GM12878 (cell line): Measurements from ENCODE around the gene LRP5. TPM values are rescaled to one million over a fixed set of nuclear protein-coding genes. Genes with fewer than 3 reads are reported as not detected.

ENCODE experiments used
- ATAC-seq: fragments of 200-7000 bp; cut with Tn5 transposase; 3 replicates; pipeline ENCODE4 v1.9.1; 2020; ENCODE audit warnings: mild to moderate bottlenecking, moderate library complexity
- BruUV-seq: library from RNA; stranded (reverse); fragments of 400-500 nt; replicated peaks from 2 replicates; lab custom pipeline; 2021; lab: Mats Ljungman, UMichigan
- CTCF ChIA-PET: fragments of 300-600 bp; sonication (Branson Sonifier 250); formaldehyde crosslinking; extraction: SDS; loops from one replicate; lab custom pipeline; 2021; ENCODE audit warnings: inconsistent platforms; lab: Yijun Ruan, JAX
- POLR2A ChIA-PET: fragments of 350-600 bp; formaldehyde crosslinking; extraction: SDS; loops from one replicate; lab custom pipeline; 2021; ENCODE audit warnings: inconsistent platforms; lab: Charles Lee
- RAD21 ChIA-PET: fragments of 300-600 bp; sonication (Branson Sonifier 250); formaldehyde crosslinking; loops from one replicate; lab custom pipeline; 2023; ENCODE audit warnings: antibody characterized with exemption; ENCODE audit not compliant: unreplicated experiment; lab: Charles Lee
- SMC1A ChIA-PET: fragments of 300-600 bp; sonication (Branson Sonifier 250); formaldehyde crosslinking; loops from one replicate; lab custom pipeline; 2023; ENCODE audit not compliant: unreplicated experiment, uncharacterized antibody; lab: Charles Lee
- DNase-seq: peaks from one replicate; pipeline ENCODE4 v3.0.0-alpha.2; 2011; ENCODE audit warnings: low read depth, low spot score
- FAIRE-seq: peaks from 3 replicates; lab custom pipeline; 2011; peaks lifted over from hg19 to GRCh38; lab: Jason Lieb, UNC
- H2AFZ ChIP-seq: 2 replicates; pipeline ENCODE4 v1.6.0; 2011; ENCODE audit warnings: low read depth, low read length, control low read depth; ENCODE audit not compliant: control insufficient read depth
- H3K27ac ChIP-seq: 2 replicates; pipeline ENCODE4 v1.5.1; 2011; ENCODE audit warnings: control low read depth; ENCODE audit not compliant: control insufficient read depth, insufficient read depth
- H3K27me3 ChIP-seq, 2 experiments: replicated peaks in 1 of 2; 2 replicates each; pipeline versions ENCODE4 v1.6.0 to v1.6.1; 2011; ENCODE audit warnings: low read length in 1 of 2; ENCODE audit not compliant: control insufficient read depth in 2 of 2, insufficient read depth in 2 of 2
- H3K36me3 ChIP-seq, 2 experiments: 2 replicates each; pipeline ENCODE4 v1.5.1; 2011; ENCODE audit warnings: low read length in 1 of 2; ENCODE audit not compliant: control insufficient read depth in 2 of 2, insufficient read depth in 2 of 2
- H3K4me1 ChIP-seq: 2 replicates; pipeline ENCODE4 v1.6.1; 2011; ENCODE audit warnings: mild to moderate bottlenecking, low read length, moderate library complexity, mixed read lengths; ENCODE audit not compliant: control insufficient read depth, insufficient read depth
- H3K4me2 ChIP-seq: 2 replicates; pipeline ENCODE4 v1.6.0; 2011; ENCODE audit warnings: control low read depth; ENCODE audit not compliant: control insufficient read depth, insufficient read depth
- H3K4me3 ChIP-seq: fragments of 200-600 bp; sonication (generic); 2 replicates; pipeline ENCODE4 v1.5.1; 2016
- H3K79me2 ChIP-seq: 2 replicates; pipeline ENCODE4 v1.6.0; 2011; ENCODE audit warnings: low read length; ENCODE audit not compliant: control insufficient read depth, insufficient read depth
- H3K9ac ChIP-seq: 2 replicates; pipeline ENCODE4 v1.8.0; 2011; ENCODE audit warnings: low read length, control low read depth, mixed read lengths; ENCODE audit not compliant: control insufficient read depth, insufficient read depth
- H3K9me3 ChIP-seq: replicated peaks from 3 replicates; pipeline ENCODE4 v1.5.1; 2011; ENCODE audit warnings: mild to moderate bottlenecking, low read length; ENCODE audit not compliant: control insufficient read depth, insufficient read depth
- H4K20me1 ChIP-seq: 2 replicates; pipeline ENCODE4 v1.6.0; 2011; ENCODE audit not compliant: control insufficient read depth, insufficient read depth
- FOXM1 ChIP-seq: IDR thresholded peaks from 2 replicates; pipeline ENCODE4 v1.6.1; 2012; ENCODE audit warnings: low read depth, mild to moderate bottlenecking, inconsistent platforms, low read length, moderate library complexity
- LARP7 ChIP-seq: fragments of 450-650 bp; IDR thresholded peaks from 2 replicates; pipeline ENCODE4 v1.6.1; 2017; ENCODE audit warnings: mild to moderate bottlenecking
- PRDM15 ChIP-seq: fragments of 450-650 bp; formaldehyde crosslinking; IDR thresholded peaks from 2 replicates; pipeline ENCODE4 v1.4.0; 2020; ENCODE audit warnings: mild to moderate bottlenecking, moderate library complexity
- SUZ12 ChIP-seq: fragments of 200-600 bp; sonication (generic); IDR thresholded peaks from one replicate; pipeline ENCODE4 v1.6.1; 2018; ENCODE audit warnings: antibody characterized with exemption, mild to moderate bottlenecking; ENCODE audit not compliant: unreplicated experiment
- TCF12 ChIP-seq: IDR thresholded peaks from 2 replicates; pipeline ENCODE4 v1.6.1; 2011; ENCODE audit warnings: low read depth, mild to moderate bottlenecking, low read length
- WGBS: methylation state at CpG from one replicate; pipeline ENCODE4 v1.1.6; 2016; ENCODE audit warnings: low lambda C conversion rate; ENCODE audit not compliant: insufficient replicate concordance, insufficient coverage; ENCODE audit errors: missing lambda C conversion rate; 5-methylcytosine and 5-hydroxymethylcytosine counted together
- in situ Hi-C: fragments of 300-500 bp; cut with MboI; formaldehyde crosslinking; loops from 9 replicates; pipeline ENCODE4 v1.14.3; 2018; ENCODE audit warnings: mixed read lengths
- intact Hi-C: fragments of 100-400 bp; cut with micrococcal nuclease; formaldehyde crosslinking; loops from one replicate; pipeline ENCODE4 v1.14.2; 2022; ENCODE audit not compliant: unreplicated experiment
- polyA plus RNA-seq, 11 experiments: library from polyadenylated mRNA; depleted of rRNA in 4 of 11; unstranded in 6 of 11; stranded (reverse) in 5 of 11; fragments of >200 nt; fragmentation: Nextera tagmentation in 4 of 11; fragmentation: Illumina TruSeq in 1 of 11; extraction: Ambion mirVana in 4 of 11; extraction: Trizol in 1 of 11; gene quantifications; 1 replicate in 1 of 11; 2 replicates in 10 of 11; pipeline versions ENCODE4 v1.2.1 to v1.2.3, GENCODE V29; 2011 to 2016; ENCODE audit warnings: inconsistent platforms in 2 of 11, missing spikeins in 2 of 11, low read depth in 1 of 11
- total RNA-seq, 4 experiments: library from RNA; depleted of rRNA in 3 of 4; stranded (reverse); fragments of >200 nt in 3 of 4; fragmentation: Illumina TruSeq in 1 of 4; extraction: Trizol in 1 of 4; gene quantifications; 2 replicates each; pipeline versions ENCODE4 v1.2.1 to v1.2.3, GENCODE V29; 2013 to 2021
- TF ChIP-seq, protein P1 (sequence below), 3 experiments: IDR thresholded peaks in 2 of 3; conservative IDR thresholded peaks in 1 of 3; 2 replicates each; pipeline ENCODE4 v1.5.1; 2011; ENCODE audit warnings: low read depth in 3 of 3, low read length in 3 of 3, mild to moderate bottlenecking in 3 of 3, control low read depth in 2 of 3, moderate library complexity in 2 of 3, inconsistent platforms in 1 of 3, mixed read lengths in 1 of 3; ENCODE audit not compliant: control insufficient read depth in 2 of 3, insufficient read depth in 1 of 3; ENCODE audit errors: extremely low read depth in 1 of 3
- TF ChIP-seq, protein P2 (sequence below): IDR thresholded peaks from 2 replicates; pipeline ENCODE4 v1.6.1; 2011; ENCODE audit warnings: borderline replicate concordance, low read depth, mild to moderate bottlenecking, moderate library complexity, low read length; ENCODE audit not compliant: insufficient read depth, poor library complexity, severe bottlenecking

Gene LRP5
- total and polyA plus RNA-seq, 10 of the 15 experiments (the other 5 are each of a cell fraction or from before 2014, with no cell fraction given), result 0.37 to 34.0 (median 6.6) TPM

GRCh38 chr11:68449951-68450350 is 137.6 kb downstream of the LRP5 start (continued):
- TF ChIP-seq, protein P1, sequence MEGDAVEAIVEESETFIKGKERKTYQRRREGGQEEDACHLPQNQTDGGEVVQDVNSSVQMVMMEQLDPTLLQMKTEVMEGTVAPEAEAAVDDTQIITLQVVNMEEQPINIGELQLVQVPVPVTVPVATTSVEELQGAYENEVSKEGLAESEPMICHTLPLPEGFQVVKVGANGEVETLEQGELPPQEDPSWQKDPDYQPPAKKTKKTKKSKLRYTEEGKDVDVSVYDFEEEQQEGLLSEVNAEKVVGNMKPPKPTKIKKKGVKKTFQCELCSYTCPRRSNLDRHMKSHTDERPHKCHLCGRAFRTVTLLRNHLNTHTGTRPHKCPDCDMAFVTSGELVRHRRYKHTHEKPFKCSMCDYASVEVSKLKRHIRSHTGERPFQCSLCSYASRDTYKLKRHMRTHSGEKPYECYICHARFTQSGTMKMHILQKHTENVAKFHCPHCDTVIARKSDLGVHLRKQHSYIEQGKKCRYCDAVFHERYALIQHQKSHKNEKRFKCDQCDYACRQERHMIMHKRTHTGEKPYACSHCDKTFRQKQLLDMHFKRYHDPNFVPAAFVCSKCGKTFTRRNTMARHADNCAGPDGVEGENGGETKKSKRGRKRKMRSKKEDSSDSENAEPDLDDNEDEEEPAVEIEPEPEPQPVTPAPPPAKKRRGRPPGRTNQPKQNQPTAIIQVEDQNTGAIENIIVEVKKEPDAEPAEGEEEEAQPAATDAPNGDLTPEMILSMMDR (IDR thresholded peaks at IDR 0.05 in 2 of 3, conservative IDR thresholded peaks at IDR 0.05 in 1 of 3; ENCODE audit: control insufficient read depth in 2 of 3, extremely low read depth in 1 of 3, insufficient read depth in 1 of 3, low read depth in 3 of 3, low read length in 3 of 3), result no peak
- TF ChIP-seq SUZ12 (no peak), TCF12 (no peak)
- TF ChIP-seq, all 136 proteins: peak for 0

- Histone ChIP-seq H3K4me1 (no peaks in the 10 kb centered on the region), H3K27me3 (no peaks in the 10 kb centered on the region), H3K9ac (no peak overlapping the region), H3K79me2 (no peaks in the 10 kb centered on the region), H3K4me2 (no peak overlapping the region), H3K4me3 (no peak overlapping the region), H3K36me3 (peaks cover 2 to 5% of the 10 kb centered on the region in 2 experiments; a peak in 2 of 4 replicates), H4K20me1 (no peaks in the 10 kb centered on the region), H3K27ac (no peak overlapping the region), H2AFZ (no peak overlapping the region), H3K9me3 (no peaks in the 10 kb centered on the region; the same call in 2 of the 3 replicates)
- ChIA-PET POLR2A (no interaction called here), CTCF (no interaction called here), SMC1A (interaction anchor here (1.6 kb wide), 1 partner anchor 199 kb away, joined by 3 read pairs; no protein-coding TSS in a partner anchor), RAD21 (no interaction called here)
- 76% methylated on average over 8 of the region's 8 CpGs for WGBS
- in situ Hi-C loops, result no loop called here
- TF ChIP-seq, protein P2, sequence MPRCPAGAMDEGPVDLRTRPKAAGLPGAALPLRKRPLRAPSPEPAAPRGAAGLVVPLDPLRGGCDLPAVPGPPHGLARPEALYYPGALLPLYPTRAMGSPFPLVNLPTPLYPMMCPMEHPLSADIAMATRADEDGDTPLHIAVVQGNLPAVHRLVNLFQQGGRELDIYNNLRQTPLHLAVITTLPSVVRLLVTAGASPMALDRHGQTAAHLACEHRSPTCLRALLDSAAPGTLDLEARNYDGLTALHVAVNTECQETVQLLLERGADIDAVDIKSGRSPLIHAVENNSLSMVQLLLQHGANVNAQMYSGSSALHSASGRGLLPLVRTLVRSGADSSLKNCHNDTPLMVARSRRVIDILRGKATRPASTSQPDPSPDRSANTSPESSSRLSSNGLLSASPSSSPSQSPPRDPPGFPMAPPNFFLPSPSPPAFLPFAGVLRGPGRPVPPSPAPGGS, result no peak
- no peak for TF ChIP-seq LARP7
- no peak for TF ChIP-seq PRDM15 (CRISPR knock-in tag)
- no peak for TF ChIP-seq FOXM1
- ATAC-seq (no peak), FAIRE-seq (no peak), DNase-seq (no peak)
- BruUV-seq, result no TSS peak
- intact Hi-C loops, result loop anchor here (10.0 kb wide), 1 partner anchor 426 kb away; no protein-coding TSS in a partner anchor
These were observed 138.3 kb downstream of the LRP5 start for GRCh38 chr11:68450711-68451110.
